Caco-2 (cell line): ENCODE results near the gene TRAPPC2L. TPM values are rescaled to one million over a fixed set of nuclear protein-coding genes. Genes with fewer than 3 reads are reported as not detected.
"Not testable (repeated sequence)": the region's sequence is repeated elsewhere in the genome, so short reads cannot be mapped to it uniquely, and the experiment has no call there.

Experiments used
- BruUV-seq: library from RNA; stranded (reverse); fragments of 400-500 nt; replicated peaks from 2 replicates; lab custom pipeline; 2021; lab: Mats Ljungman, UMichigan
- CTCF ChIA-PET: fragments of 300-600 bp; sonication (Branson Sonifier 250); formaldehyde crosslinking; loops from one replicate; lab custom pipeline; 2022; ENCODE audit warnings: antibody characterized with exemption; lab: Charles Lee
- POLR2A ChIA-PET: fragments of 300-600 bp; sonication (Branson Sonifier 250); formaldehyde crosslinking; loops from one replicate; lab custom pipeline; 2022; ENCODE audit warnings: antibody characterized with exemption; lab: Charles Lee
- DNase-seq, 2 experiments: peaks; one replicate each; pipeline versions ENCODE4 v3.0.0 to v3.0.0-alpha.2; 2020 to 2022
- H3K27me3 ChIP-seq: replicated peaks from 2 replicates; pipeline ENCODE4 v1.6.0; 2011; ENCODE audit warnings: low read length; ENCODE audit not compliant: control insufficient read depth, insufficient read depth
- H3K36me3 ChIP-seq: 2 replicates; pipeline ENCODE4 v1.5.1; 2011; ENCODE audit warnings: low read length; ENCODE audit not compliant: control insufficient read depth, insufficient read depth
- H3K4me1 ChIP-seq: fragments of 250-450 bp; sonication (Bioruptor Pico); 2 replicates; pipeline ENCODE4 v1.5.1; 2020; ENCODE audit warnings: mild to moderate bottlenecking
- H3K4me3 ChIP-seq: 2 replicates; pipeline ENCODE4 v1.5.1; 2011; ENCODE audit warnings: low read depth, mild to moderate bottlenecking, control low read depth, low read length
- H3K9me3 ChIP-seq: fragments of 250-450 bp; sonication (Bioruptor Pico); 2 replicates; pipeline ENCODE4 v1.5.1; 2020; ENCODE audit warnings: mild to moderate bottlenecking, moderate library complexity
- H3K27ac Mint-ChIP-seq: one replicate; pipeline ENCODE4 v1.8.0; 2022; ENCODE audit warnings: mixed read lengths; ENCODE audit not compliant: unreplicated experiment
- H3K27me3 Mint-ChIP-seq: one replicate; pipeline ENCODE4 v1.8.0; 2022; ENCODE audit warnings: mixed read lengths; ENCODE audit not compliant: insufficient read depth, unreplicated experiment
- H3K36me3 Mint-ChIP-seq: one replicate; pipeline ENCODE4 v1.8.0; 2022; ENCODE audit warnings: mild to moderate bottlenecking, mixed read lengths; ENCODE audit not compliant: insufficient read depth, unreplicated experiment
- H3K4me1 Mint-ChIP-seq: one replicate; pipeline ENCODE4 v1.8.0; 2022; ENCODE audit warnings: low read depth, mixed read lengths; ENCODE audit not compliant: unreplicated experiment
- H3K4me3 Mint-ChIP-seq: one replicate; pipeline ENCODE4 v1.8.0; 2022; ENCODE audit warnings: mild to moderate bottlenecking, moderate library complexity, mixed read lengths; ENCODE audit not compliant: unreplicated experiment
- H3K9me3 Mint-ChIP-seq: one replicate; pipeline ENCODE4 v1.8.0; 2022; ENCODE audit warnings: mixed read lengths; ENCODE audit not compliant: unreplicated experiment
- intact Hi-C: fragments of 100-400 bp; cut with micrococcal nuclease; formaldehyde crosslinking; loops from one replicate; pipeline ENCODE4 v1.10.0; 2022; ENCODE audit not compliant: unreplicated experiment
- total RNA-seq: library from RNA; stranded (reverse); gene quantifications from 2 replicates; pipeline ENCODE4 v1.2.3, GENCODE V29; 2022
- TF ChIP-seq, protein P1 (sequence below), 2 experiments: fragments of 200-600 bp in 1 of 2; IDR thresholded peaks; 1 replicate in 1 of 2; 2 replicates in 1 of 2; pipeline versions ENCODE4 v1.5.1 to v1.8.0; 2011 to 2022; ENCODE audit warnings: antibody characterized with exemption in 1 of 2, control low read depth in 1 of 2, inconsistent platforms in 1 of 2, low read depth in 1 of 2, low read length in 1 of 2, mild to moderate bottlenecking in 1 of 2, moderate library complexity in 1 of 2; ENCODE audit not compliant: insufficient read depth in 1 of 2, severe bottlenecking in 1 of 2, unreplicated experiment in 1 of 2

TRAPPC2L gene
- total RNA-seq, 1 experiment from 2014 or later, result 179 TPM

DNA sequence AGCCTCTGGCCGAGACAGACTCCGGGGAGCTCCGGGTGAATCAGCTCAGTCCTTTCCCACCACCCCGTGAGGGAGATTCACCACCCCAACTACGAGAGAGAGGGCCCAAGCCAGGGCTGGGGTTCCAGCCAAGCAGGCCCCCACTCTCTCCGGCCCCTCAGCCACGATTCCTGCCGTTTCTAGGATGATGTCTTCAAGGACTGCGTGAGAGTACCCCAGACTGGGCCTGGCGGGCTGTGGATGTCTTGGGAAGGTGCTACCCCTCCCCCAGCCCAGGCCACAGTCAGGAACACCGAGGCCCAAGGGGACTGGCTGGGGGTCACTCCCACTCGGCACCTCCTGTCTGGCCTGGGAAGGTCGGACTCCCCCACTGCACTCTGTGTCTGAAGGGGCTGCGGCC lies 31.1 kb downstream of the TRAPPC2L start:
- H3K9me3 ChIP-seq, result no peaks in the 10 kb centered on the region
- Mint-ChIP-seq H3K9me3 (no peaks in the 10 kb centered on the region), H3K4me3 (no peak overlapping the region)

GRCh38 chr16:88888461-88889387 lies 31.8 kb downstream of the TRAPPC2L start:
- BruUV-seq, result no TSS peak
- no peak for DNase-seq
- Mint-ChIP-seq H3K27ac (no peak overlapping the region), H3K36me3 (peaks cover 7% of the 10 kb centered on the region), H3K4me1 (no peaks in the 10 kb centered on the region), H3K9me3 (no peaks in the 10 kb centered on the region), H3K27me3 (peaks cover 2% of the 10 kb centered on the region), H3K4me3 (no peak overlapping the region)
- ChIA-PET POLR2A (no interaction called here), CTCF (no interaction called here)
- intact Hi-C loops, result no loop called here
- Histone ChIP-seq H3K9me3 (no peaks in the 10 kb centered on the region), H3K36me3 (no peaks in the 10 kb centered on the region), H3K27me3 (no peaks in the 10 kb centered on the region), H3K4me3 (no peak overlapping the region), H3K4me1 (no peaks in the 10 kb centered on the region)
- TF ChIP-seq, protein P1, sequence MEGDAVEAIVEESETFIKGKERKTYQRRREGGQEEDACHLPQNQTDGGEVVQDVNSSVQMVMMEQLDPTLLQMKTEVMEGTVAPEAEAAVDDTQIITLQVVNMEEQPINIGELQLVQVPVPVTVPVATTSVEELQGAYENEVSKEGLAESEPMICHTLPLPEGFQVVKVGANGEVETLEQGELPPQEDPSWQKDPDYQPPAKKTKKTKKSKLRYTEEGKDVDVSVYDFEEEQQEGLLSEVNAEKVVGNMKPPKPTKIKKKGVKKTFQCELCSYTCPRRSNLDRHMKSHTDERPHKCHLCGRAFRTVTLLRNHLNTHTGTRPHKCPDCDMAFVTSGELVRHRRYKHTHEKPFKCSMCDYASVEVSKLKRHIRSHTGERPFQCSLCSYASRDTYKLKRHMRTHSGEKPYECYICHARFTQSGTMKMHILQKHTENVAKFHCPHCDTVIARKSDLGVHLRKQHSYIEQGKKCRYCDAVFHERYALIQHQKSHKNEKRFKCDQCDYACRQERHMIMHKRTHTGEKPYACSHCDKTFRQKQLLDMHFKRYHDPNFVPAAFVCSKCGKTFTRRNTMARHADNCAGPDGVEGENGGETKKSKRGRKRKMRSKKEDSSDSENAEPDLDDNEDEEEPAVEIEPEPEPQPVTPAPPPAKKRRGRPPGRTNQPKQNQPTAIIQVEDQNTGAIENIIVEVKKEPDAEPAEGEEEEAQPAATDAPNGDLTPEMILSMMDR (IDR thresholded peaks at IDR 0.05; ENCODE audit: insufficient read depth in 1 of 2, low read depth in 1 of 2, low read length in 1 of 2, severe bottlenecking in 1 of 2, unreplicated experiment in 1 of 2), result no peak

More for the DNA sequence above, 31.1 kb downstream of the TRAPPC2L start:
- Mint-ChIP-seq H3K27ac (no peak overlapping the region), H3K27me3 (peaks cover 2% of the 10 kb centered on the region), H3K4me1 (no peaks in the 10 kb centered on the region), H3K36me3 (peaks cover 7% of the 10 kb centered on the region)
- Histone ChIP-seq H3K36me3 (no peaks in the 10 kb centered on the region), H3K4me1 (no peaks in the 10 kb centered on the region), H3K27me3 (no peaks in the 10 kb centered on the region), H3K4me3 (no peak overlapping the region)
- no peak for DNase-seq
- CTCF ChIA-PET, result no interaction called here
- no TSS peak for BruUV-seq
- intact Hi-C loops, result no loop called here
- POLR2A ChIA-PET, result no interaction called here
- TF ChIP-seq, protein P1 (IDR thresholded peaks at IDR 0.05; ENCODE audit: insufficient read depth in 1 of 2, low read depth in 1 of 2, low read length in 1 of 2, severe bottlenecking in 1 of 2, unreplicated experiment in 1 of 2), result no peak

DNA sequence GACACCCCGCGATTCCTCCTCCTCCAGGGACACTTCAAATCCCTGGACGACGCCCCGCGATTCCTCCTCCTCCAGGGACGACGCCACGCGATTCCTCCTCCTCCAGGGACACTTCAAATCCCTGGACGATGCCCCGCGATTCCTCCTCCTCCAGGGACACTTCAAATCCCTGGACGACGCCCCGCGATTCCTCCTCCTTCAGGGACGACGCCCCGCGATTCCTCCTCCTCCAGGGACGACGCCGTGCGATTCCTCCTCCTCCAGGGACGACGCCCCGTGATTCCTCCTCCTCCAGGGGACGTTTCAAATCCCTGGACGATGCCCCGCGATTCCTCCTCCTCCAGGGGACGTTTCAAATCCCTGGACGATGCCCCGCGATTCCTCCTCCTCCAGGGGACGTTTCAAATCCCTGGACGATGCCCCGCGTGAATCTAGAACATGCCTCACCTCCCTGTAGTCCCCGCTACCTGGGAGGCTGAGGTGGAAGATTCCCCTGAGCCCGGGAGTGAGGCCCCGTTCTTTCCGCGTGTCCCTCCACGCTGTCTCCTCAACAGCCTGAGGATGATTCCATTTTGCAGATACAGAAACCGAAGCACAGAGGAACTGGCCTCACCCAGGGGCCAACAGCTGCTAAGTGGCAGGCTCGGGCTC lies 32.9 kb downstream of the TRAPPC2L start:
- H3K4me1 ChIP-seq, H3K9me3 ChIP-seq, BruUV-seq, H3K9me3 Mint-ChIP-seq, H3K27me3 Mint-ChIP-seq, H3K27ac Mint-ChIP-seq, H3K4me1 Mint-ChIP-seq, H3K36me3 ChIP-seq, CTCF ChIA-PET, H3K36me3 Mint-ChIP-seq, H3K27me3 ChIP-seq, H3K4me3 ChIP-seq, DNase-seq, intact Hi-C loops, POLR2A ChIA-PET, H3K4me3 Mint-ChIP-seq: not testable (repeated sequence)
